Measurements from ENCODE around the gene ADAMTSL3. TPM values are rescaled to one million over a fixed set of nuclear protein-coding genes. Genes with fewer than 3 reads are reported as not detected.

ADAMTSL3 gene
- total and polyA plus RNA-seq, 4 donors = 0.85 to 58.2 (median 7.9) TPM

- Histone ChIP-seq H3K4me3 (no peak overlapping the region), H3K27me3 (ENCODE audit: control insufficient read depth in 3 of 3, insufficient read depth in 3 of 3, low read length in 2 of 3) (peaks cover 0 to 15% (median 7%) of the 10 kb centered on the region in 3 donors), H3K4me1 (ENCODE audit: control insufficient read depth in 5 of 5, insufficient read depth in 5 of 5, low read length in 5 of 5) (peaks cover 0 to 13% (median 0%) of the 10 kb centered on the region in 5 donors), H3K36me3 (ENCODE audit: control insufficient read depth in 4 of 4, insufficient read depth in 4 of 4, low read length in 4 of 4) (no peaks in the 10 kb centered on the region), H3K9ac (ENCODE audit: insufficient read depth in 1 of 2, low read length in 2 of 2) (no peak overlapping the region), H3K9me3 (ENCODE audit: control insufficient read depth in 4 of 4, insufficient read depth in 3 of 4, low read length in 3 of 4) (no peaks in the 10 kb centered on the region), H3K27ac (ENCODE audit: low read depth in 1 of 2, low read length in 1 of 2) (peak overlapping the region in 1 of 2 donors; percentile 54)
- 24 to 28% methylated on average over 16 to 18 of the region's 18 CpGs for WGBS, 2 donors
- ATAC-seq (ENCODE audit: insufficient read depth, low FRiP score) (no peak), DNase-seq (no peak)
- TF ChIP-seq CTCF (IDR thresholded peaks at IDR 0.05; ENCODE audit: control extremely low read depth, extremely low read depth) = no peak
These were observed 660 bp upstream of the ADAMTSL3 start for GRCh38 chr15:83653288-83653638.

GRCh38 chr15:83654379-83655236 is 685 bp downstream of the ADAMTSL3 start:
- Histone ChIP-seq H3K9ac (ENCODE audit: insufficient read depth in 1 of 2, low read length in 2 of 2) (no peak overlapping the region), H3K36me3 (ENCODE audit: control insufficient read depth in 4 of 4, insufficient read depth in 4 of 4, low read length in 4 of 4) (no peaks in the 10 kb centered on the region), H3K27me3 (ENCODE audit: control insufficient read depth in 3 of 3, insufficient read depth in 3 of 3, low read length in 2 of 3) (peaks cover 0 to 15% (median 7%) of the 10 kb centered on the region in 3 donors), H3K9me3 (ENCODE audit: control insufficient read depth in 4 of 4, insufficient read depth in 3 of 4, low read length in 3 of 4) (no peaks in the 10 kb centered on the region), H3K4me1 (ENCODE audit: control insufficient read depth in 5 of 5, insufficient read depth in 5 of 5, low read length in 5 of 5) (peaks cover 0 to 24% (median 0%) of the 10 kb centered on the region in 5 donors), H3K27ac (ENCODE audit: low read depth in 1 of 2, low read length in 1 of 2) (peak overlapping the region; percentile 26 to 62), H3K4me3 (peak overlapping the region; percentile 21)
- peak; percentile 27 to 50 (median 47) for DNase-seq
- ATAC-seq (ENCODE audit: insufficient read depth, low FRiP score) = peak; percentile 10
- 6 to 10% methylated on average over 67 of the region's 67 CpGs for WGBS, 2 donors
- no peak for TF ChIP-seq CTCF (IDR thresholded peaks at IDR 0.05; ENCODE audit: control extremely low read depth, extremely low read depth)

- Histone ChIP-seq H3K36me3 (ENCODE audit: control insufficient read depth in 4 of 4, insufficient read depth in 4 of 4, low read length in 4 of 4) (no peaks in the 10 kb centered on the region), H3K9ac (ENCODE audit: insufficient read depth in 1 of 2, low read length in 2 of 2) (no peak overlapping the region), H3K4me1 (ENCODE audit: control insufficient read depth in 5 of 5, insufficient read depth in 5 of 5, low read length in 5 of 5) (peaks cover 0 to 24% (median 0%) of the 10 kb centered on the region in 5 donors), H3K27me3 (ENCODE audit: control insufficient read depth in 3 of 3, insufficient read depth in 3 of 3, low read length in 2 of 3) (peaks cover 0 to 15% (median 7%) of the 10 kb centered on the region in 3 donors), H3K9me3 (ENCODE audit: control insufficient read depth in 4 of 4, insufficient read depth in 3 of 4, low read length in 3 of 4) (no peaks in the 10 kb centered on the region), H3K4me3 (no peak overlapping the region), H3K27ac (ENCODE audit: low read depth in 1 of 2, low read length in 1 of 2) (no peak overlapping the region)
- ATAC-seq (ENCODE audit: insufficient read depth, low FRiP score) (no peak), DNase-seq (no peak)
- no peak for TF ChIP-seq CTCF (IDR thresholded peaks at IDR 0.05; ENCODE audit: control extremely low read depth, extremely low read depth)
- 77 to 83% methylated on average over 8 of the region's 8 CpGs for WGBS, 2 donors
These were observed 1.3 kb downstream of the ADAMTSL3 start for GRCh38 chr15:83655237-83655616.

All from lung (tissue), 12 donors.